ENCODE data around the gene LAMA4. TPM values are rescaled to one million over a fixed set of nuclear protein-coding genes. Genes with fewer than 3 reads are reported as not detected.

Gene LAMA4
- total and polyA plus RNA-seq, 2 of the 13 experiments (the other 11 are each of a cell fraction or from before 2014, with no cell fraction given) = not detected

GRCh38 chr6:112224088-112224487 is 30.3 kb downstream of the LAMA4 start:
- CTCF ChIA-PET (ENCODE audit: low intra/inter-chr PET ratio, low total read pairs) = no interaction called here
- no peaks in the 10 kb centered on the region for H4K20me1 ChIP-seq (ENCODE audit: insufficient read depth, low read length)
- intact Hi-C loops (cut with micrococcal nuclease; ENCODE audit: unreplicated experiment) = no loop called here
- POLR2A ChIA-PET = no interaction called here
- WGBS (ENCODE audit: low lambda C conversion rate) = 35% methylated on average over 2 of the region's 2 CpGs
- no peak overlapping the region for H3K9ac ChIP-seq (ENCODE audit: insufficient read depth, low read depth, low read length)
- no peaks in the 10 kb centered on the region for H3K79me2 ChIP-seq (ENCODE audit: insufficient read depth, low read length)
- no peaks in the 10 kb centered on the region for H3K36me3 ChIP-seq (replicated peaks in 1 of 2; ENCODE audit: control insufficient read depth in 1 of 2, insufficient read depth in 2 of 2, low read length in 2 of 2)
- no peak overlapping the region for H3K4me3 ChIP-seq (replicated peaks in 1 of 3; ENCODE audit: insufficient read depth in 1 of 3, low read depth in 2 of 3, low read length in 3 of 3)
- ATAC-seq (no peak), DNase-seq (ENCODE audit: low spot score) (no peak), FAIRE-seq (no peak)
- no peak overlapping the region for H3K4me2 ChIP-seq (ENCODE audit: low read depth, low read length)
- TF ChIP-seq ATF7-NPFF (CRISPR knock-in tag; IDR thresholded peaks at IDR 0.05; ENCODE audit: low read depth) (no peak), TAF1 (CRISPR knock-in tag; IDR thresholded peaks at IDR 0.05) (no peak), HDAC2 (CRISPR knock-in tag; IDR thresholded peaks at IDR 0.05) (no peak), ZXDC (CRISPR knock-in tag; IDR thresholded peaks at IDR 0.05) (no peak), ZBTB7B (CRISPR knock-in tag; IDR thresholded peaks at IDR 0.05) (no peak), ZNF580 (CRISPR knock-in tag; IDR thresholded peaks at IDR 0.05; ENCODE audit: borderline replicate concordance, low read depth) (no peak), ZNF503 (CRISPR knock-in tag; IDR thresholded peaks at IDR 0.05) (no peak), IRF1 (CRISPR knock-in tag; IDR thresholded peaks at IDR 0.05; ENCODE audit: low read depth) (no peak), RBAK (CRISPR knock-in tag; IDR thresholded peaks at IDR 0.05) (no peak), BRD4 (CRISPR knock-in tag; IDR thresholded peaks at IDR 0.05) (no peak), GTF2F1 (IDR thresholded peaks at IDR 0.05; ENCODE audit: low read length) (no peak), ZNF138 (CRISPR knock-in tag; IDR thresholded peaks at IDR 0.05; ENCODE audit: low read depth) (no peak), HIVEP1 (CRISPR knock-in tag; IDR thresholded peaks at IDR 0.05) (no peak), MAFK (conservative IDR thresholded peaks at IDR 0.05 in 1 of 2, IDR thresholded peaks at IDR 0.05 in 1 of 2; ENCODE audit: low read length in 2 of 2) (no peak), ZMYM3 (CRISPR knock-in tag; IDR thresholded peaks at IDR 0.05) (no peak), ZFY (CRISPR knock-in tag; IDR thresholded peaks at IDR 0.05) (no peak), GATA4 (IDR thresholded peaks at IDR 0.05; ENCODE audit: borderline replicate concordance, low read depth) (no peak), ZKSCAN5 (CRISPR knock-in tag; IDR thresholded peaks at IDR 0.05) (no peak), SRF (IDR thresholded peaks at IDR 0.05; ENCODE audit: low read depth, low read length) (no peak), ZNF343 (CRISPR knock-in tag; IDR thresholded peaks at IDR 0.05) (no peak)
- in situ Hi-C loops (cut with HindIII; ENCODE audit: extremely low pct_ligation_motif_present, low pct_unique_long_range_greater_than_20kb) = no loop called here
- H3K4me1 ChIP-seq (ENCODE audit: insufficient read depth, low read length) = no peaks in the 10 kb centered on the region
- BruUV-seq (replicated peaks) = no TSS peak
- no peak overlapping the region for H3K27ac ChIP-seq (ENCODE audit: extremely low read length, insufficient read depth, low read length)
- H3K27me3 ChIP-seq (ENCODE audit: control insufficient read depth in 1 of 2, insufficient read depth in 2 of 2, low read length in 2 of 2) = no peaks in the 10 kb centered on the region
- no peak overlapping the region for H2AFZ ChIP-seq (ENCODE audit: low read length)
- no peaks in the 10 kb centered on the region for H3K9me3 ChIP-seq (ENCODE audit: low read length)
